Measurements from ENCODE around the gene STMN1. TPM values are rescaled to one million over a fixed set of nuclear protein-coding genes. Genes with fewer than 3 reads are reported as not detected.
A peak's percentile ranks its signal among the peaks of the same experiment; 100 is the strongest.

STMN1 gene
- total and polyA plus RNA-seq, 9 of the 15 experiments (the other 6 are each of a cell fraction or from before 2014, with no cell fraction given): 269 to 2,153 (median 595) TPM

DNA sequence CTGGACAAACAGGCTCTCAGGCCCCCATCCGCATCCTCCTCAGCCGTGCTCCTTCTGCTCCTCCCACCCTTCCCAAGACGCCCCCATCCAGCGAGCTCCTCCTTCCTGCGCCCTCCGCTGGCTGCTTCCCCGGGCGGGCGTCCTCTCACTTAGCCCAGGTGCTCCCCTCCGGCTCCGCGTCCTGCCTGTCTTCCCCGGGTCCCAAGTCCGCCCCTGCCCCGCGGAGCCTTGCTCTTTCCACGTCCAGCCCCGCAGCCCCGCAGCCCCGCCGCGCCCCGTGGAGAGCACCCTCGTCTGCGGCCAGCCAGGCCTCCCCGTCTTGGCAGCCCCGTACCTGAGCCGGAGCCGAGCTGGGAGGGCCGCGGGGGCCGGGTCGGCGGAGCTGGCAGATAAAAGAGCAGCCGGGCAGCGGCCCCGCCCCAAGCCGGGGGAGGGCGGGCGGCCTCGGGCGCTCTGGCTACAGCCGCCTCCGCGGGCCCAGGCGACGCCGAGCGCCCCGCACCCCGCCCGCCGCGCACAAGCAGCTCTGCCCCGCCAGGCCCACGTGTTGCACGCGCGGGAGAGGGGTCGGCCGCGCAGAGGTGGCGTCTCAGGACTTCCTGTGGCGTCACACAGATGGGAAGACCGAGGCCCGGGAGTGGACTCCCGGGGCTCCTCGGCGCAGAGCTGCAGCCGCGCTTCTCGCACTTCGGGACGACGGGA, 30.9 kb downstream of the STMN1 start, which contains the start of gene PAQR7 (continued):
- TF ChIP-seq, protein P1, sequence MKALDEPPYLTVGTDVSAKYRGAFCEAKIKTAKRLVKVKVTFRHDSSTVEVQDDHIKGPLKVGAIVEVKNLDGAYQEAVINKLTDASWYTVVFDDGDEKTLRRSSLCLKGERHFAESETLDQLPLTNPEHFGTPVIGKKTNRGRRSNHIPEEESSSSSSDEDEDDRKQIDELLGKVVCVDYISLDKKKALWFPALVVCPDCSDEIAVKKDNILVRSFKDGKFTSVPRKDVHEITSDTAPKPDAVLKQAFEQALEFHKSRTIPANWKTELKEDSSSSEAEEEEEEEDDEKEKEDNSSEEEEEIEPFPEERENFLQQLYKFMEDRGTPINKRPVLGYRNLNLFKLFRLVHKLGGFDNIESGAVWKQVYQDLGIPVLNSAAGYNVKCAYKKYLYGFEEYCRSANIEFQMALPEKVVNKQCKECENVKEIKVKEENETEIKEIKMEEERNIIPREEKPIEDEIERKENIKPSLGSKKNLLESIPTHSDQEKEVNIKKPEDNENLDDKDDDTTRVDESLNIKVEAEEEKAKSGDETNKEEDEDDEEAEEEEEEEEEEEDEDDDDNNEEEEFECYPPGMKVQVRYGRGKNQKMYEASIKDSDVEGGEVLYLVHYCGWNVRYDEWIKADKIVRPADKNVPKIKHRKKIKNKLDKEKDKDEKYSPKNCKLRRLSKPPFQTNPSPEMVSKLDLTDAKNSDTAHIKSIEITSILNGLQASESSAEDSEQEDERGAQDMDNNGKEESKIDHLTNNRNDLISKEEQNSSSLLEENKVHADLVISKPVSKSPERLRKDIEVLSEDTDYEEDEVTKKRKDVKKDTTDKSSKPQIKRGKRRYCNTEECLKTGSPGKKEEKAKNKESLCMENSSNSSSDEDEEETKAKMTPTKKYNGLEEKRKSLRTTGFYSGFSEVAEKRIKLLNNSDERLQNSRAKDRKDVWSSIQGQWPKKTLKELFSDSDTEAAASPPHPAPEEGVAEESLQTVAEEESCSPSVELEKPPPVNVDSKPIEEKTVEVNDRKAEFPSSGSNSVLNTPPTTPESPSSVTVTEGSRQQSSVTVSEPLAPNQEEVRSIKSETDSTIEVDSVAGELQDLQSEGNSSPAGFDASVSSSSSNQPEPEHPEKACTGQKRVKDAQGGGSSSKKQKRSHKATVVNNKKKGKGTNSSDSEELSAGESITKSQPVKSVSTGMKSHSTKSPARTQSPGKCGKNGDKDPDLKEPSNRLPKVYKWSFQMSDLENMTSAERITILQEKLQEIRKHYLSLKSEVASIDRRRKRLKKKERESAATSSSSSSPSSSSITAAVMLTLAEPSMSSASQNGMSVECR (CRISPR knock-in tag; IDR thresholded peaks at IDR 0.05): peak; percentile 89
- TF ChIP-seq, protein P2, sequence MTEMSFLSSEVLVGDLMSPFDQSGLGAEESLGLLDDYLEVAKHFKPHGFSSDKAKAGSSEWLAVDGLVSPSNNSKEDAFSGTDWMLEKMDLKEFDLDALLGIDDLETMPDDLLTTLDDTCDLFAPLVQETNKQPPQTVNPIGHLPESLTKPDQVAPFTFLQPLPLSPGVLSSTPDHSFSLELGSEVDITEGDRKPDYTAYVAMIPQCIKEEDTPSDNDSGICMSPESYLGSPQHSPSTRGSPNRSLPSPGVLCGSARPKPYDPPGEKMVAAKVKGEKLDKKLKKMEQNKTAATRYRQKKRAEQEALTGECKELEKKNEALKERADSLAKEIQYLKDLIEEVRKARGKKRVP (CRISPR knock-in tag; IDR thresholded peaks at IDR 0.05): no peak
- TF ChIP-seq SRSF7 (optimal IDR thresholded peaks at IDR 0.05; ENCODE audit: low read depth, low read length) (no peak), CCNT2 (IDR thresholded peaks at IDR 0.05; ENCODE audit: borderline replicate concordance, extremely low read depth, insufficient read length, low read depth, low read length) (peak; percentile 93), PCBP1 (IDR thresholded peaks at IDR 0.05; ENCODE audit: low read depth, low read length, poor library complexity, severe bottlenecking) (peak; percentile 48), DNMT1 (IDR thresholded peaks at IDR 0.05) (no peak), HNRNPK (IDR thresholded peaks at IDR 0.05; ENCODE audit: low read depth, low read length, poor library complexity, severe bottlenecking) (no peak), BCOR (IDR thresholded peaks at IDR 0.05) (peak; percentile 63), ATF1 (CRISPR knock-in tag; IDR thresholded peaks at IDR 0.05) (no peak), ATF1 (tag; IDR thresholded peaks at IDR 0.05) (peak; percentile 88), BDP1 (IDR thresholded peaks at IDR 0.05; ENCODE audit: insufficient read depth, insufficient read length) (no peak), CREM (IDR thresholded peaks at IDR 0.05; ENCODE audit: low read depth) (peak; percentile 82)
- TF ChIP-seq, protein P3, sequence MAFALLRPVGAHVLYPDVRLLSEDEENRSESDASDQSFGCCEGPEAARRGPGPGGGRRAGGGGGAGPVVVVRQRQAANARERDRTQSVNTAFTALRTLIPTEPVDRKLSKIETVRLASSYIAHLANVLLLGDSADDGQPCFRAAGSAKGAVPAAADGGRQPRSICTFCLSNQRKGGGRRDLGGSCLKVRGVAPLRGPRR (CRISPR knock-in tag; IDR thresholded peaks at IDR 0.05): no peak
- TF ChIP-seq, protein P4, sequence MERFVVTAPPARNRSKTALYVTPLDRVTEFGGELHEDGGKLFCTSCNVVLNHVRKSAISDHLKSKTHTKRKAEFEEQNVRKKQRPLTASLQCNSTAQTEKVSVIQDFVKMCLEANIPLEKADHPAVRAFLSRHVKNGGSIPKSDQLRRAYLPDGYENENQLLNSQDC (CRISPR knock-in tag; IDR thresholded peaks at IDR 0.05): no peak
- TF ChIP-seq, protein P5, sequence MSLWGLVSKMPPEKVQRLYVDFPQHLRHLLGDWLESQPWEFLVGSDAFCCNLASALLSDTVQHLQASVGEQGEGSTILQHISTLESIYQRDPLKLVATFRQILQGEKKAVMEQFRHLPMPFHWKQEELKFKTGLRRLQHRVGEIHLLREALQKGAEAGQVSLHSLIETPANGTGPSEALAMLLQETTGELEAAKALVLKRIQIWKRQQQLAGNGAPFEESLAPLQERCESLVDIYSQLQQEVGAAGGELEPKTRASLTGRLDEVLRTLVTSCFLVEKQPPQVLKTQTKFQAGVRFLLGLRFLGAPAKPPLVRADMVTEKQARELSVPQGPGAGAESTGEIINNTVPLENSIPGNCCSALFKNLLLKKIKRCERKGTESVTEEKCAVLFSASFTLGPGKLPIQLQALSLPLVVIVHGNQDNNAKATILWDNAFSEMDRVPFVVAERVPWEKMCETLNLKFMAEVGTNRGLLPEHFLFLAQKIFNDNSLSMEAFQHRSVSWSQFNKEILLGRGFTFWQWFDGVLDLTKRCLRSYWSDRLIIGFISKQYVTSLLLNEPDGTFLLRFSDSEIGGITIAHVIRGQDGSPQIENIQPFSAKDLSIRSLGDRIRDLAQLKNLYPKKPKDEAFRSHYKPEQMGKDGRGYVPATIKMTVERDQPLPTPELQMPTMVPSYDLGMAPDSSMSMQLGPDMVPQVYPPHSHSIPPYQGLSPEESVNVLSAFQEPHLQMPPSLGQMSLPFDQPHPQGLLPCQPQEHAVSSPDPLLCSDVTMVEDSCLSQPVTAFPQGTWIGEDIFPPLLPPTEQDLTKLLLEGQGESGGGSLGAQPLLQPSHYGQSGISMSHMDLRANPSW (CRISPR knock-in tag; IDR thresholded peaks at IDR 0.05): 0 out of 2 replicates have a peak, but pooled peaks have one; percentile 23
- TF ChIP-seq, protein P6, sequence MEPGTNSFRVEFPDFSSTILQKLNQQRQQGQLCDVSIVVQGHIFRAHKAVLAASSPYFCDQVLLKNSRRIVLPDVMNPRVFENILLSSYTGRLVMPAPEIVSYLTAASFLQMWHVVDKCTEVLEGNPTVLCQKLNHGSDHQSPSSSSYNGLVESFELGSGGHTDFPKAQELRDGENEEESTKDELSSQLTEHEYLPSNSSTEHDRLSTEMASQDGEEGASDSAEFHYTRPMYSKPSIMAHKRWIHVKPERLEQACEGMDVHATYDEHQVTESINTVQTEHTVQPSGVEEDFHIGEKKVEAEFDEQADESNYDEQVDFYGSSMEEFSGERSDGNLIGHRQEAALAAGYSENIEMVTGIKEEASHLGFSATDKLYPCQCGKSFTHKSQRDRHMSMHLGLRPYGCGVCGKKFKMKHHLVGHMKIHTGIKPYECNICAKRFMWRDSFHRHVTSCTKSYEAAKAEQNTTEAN (CRISPR knock-in tag; IDR thresholded peaks at IDR 0.05): 0 out of 2 replicates have a peak, but pooled peaks have one; percentile 80
